Kidney glomerular epithelial cell (primary cell): ENCODE results near the gene FCHO2.
"Not testable (repeated sequence)": the region's sequence is repeated elsewhere in the genome, so short reads cannot be mapped to it uniquely, and the experiment has no call there.

Source experiments
- DNase-seq: peaks from one replicate; lab custom pipeline; 2025; lab: John Stamatoyannopoulos, UW

The FCHO2 gene, protein sequence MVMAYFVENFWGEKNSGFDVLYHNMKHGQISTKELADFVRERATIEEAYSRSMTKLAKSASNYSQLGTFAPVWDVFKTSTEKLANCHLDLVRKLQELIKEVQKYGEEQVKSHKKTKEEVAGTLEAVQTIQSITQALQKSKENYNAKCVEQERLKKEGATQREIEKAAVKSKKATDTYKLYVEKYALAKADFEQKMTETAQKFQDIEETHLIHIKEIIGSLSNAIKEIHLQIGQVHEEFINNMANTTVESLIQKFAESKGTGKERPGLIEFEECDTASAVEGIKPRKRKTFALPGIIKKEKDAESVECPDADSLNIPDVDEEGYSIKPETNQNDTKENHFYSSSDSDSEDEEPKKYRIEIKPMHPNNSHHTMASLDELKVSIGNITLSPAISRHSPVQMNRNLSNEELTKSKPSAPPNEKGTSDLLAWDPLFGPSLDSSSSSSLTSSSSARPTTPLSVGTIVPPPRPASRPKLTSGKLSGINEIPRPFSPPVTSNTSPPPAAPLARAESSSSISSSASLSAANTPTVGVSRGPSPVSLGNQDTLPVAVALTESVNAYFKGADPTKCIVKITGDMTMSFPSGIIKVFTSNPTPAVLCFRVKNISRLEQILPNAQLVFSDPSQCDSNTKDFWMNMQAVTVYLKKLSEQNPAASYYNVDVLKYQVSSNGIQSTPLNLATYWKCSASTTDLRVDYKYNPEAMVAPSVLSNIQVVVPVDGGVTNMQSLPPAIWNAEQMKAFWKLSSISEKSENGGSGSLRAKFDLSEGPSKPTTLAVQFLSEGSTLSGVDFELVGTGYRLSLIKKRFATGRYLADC

DNA sequence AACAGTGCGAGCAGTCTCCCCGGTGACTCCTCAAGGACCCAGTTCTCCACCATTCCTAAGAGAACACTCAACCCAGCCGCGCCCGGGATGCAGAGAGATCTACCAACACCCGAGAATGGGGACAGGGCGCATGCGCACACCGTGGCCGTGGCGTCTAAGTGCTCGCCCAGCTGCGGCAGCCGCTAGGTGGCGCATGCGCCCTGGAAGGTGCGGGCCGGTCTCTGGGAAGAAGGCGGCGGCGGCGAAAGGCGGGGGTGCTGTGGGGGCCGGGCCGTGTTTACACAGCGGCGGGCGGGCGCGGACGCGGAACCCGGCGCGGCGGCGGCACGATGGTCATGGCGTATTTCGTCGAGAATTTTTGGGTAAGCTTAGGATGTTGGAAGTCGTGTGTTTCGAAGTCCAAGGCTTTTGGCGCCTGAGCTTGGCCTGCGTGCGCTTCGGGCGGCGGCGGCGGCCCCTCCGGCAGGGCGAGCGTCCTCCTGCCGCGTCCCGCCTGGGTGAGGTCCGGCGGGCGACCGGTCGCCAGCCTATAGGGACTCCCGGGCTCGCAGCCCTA lies at the start of gene FCHO2:
FCHO2 (plus strand) TSS at position 274 of the 556 bp plus-strand sequence; CDS start at position 330, 56 bp downstream.
- DNase-seq = peak; percentile 93

DNA sequence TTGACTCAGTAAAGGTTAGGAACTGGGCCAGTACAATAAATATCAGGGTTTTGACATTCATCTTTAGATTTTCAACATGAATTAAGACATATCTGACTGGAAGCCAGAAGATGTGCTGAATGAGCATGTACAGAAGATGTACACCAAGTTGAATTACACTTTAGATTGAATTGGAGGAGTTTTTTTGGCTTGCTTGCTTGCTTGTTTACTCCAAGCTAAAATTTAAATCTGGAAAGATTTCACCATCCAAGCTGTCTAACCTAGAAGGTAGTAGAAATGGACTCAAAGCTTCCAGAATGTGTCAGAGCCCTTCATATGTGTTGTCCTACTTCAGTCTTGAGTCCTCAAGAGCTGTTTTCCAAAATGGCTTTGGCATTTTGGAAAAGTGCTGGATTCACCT lies 49.0 kb upstream of the FCHO2 start:
- DNase-seq = no peak

DNA sequence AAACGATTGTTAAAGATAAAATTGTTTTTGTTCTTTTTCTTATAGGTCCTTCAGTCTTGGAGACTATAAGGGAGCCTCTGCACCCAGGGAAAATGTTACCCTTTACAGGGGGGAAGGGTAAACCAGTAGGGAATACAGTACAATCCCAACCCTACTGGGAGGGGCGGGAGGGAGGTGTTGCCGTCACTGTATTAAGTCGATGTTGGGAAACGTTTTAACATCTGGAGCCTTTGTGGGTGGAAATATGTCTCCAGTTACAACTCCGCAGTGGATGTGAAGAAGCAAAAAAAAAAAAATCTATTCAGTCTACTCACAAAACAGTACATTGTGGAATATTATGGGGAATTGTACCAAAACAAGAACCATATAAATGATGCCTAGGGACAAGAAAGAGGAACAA lies 47.2 kb upstream of the FCHO2 start:
- DNase-seq = no peak

DNA sequence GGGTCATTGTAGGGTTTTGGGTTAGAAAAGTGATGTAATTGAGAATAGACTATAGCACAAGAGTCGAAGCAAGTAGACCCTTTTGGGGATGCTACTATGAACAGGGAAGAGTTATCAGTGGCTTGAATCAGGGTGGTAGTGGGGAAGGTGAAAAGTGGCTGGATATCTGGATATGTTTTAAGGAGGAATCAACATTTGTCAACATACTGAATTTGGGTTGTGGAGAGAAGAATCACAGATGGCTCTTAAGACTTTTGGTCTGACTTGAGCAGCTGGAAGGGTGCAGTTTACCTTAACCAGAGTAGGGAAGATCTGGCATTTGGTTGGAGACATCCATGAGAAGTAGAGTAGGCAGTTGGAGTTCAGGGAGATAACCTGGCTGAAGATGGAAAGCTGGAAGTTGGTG lies 38.5 kb upstream of the FCHO2 start:
- no peak for DNase-seq

DNA sequence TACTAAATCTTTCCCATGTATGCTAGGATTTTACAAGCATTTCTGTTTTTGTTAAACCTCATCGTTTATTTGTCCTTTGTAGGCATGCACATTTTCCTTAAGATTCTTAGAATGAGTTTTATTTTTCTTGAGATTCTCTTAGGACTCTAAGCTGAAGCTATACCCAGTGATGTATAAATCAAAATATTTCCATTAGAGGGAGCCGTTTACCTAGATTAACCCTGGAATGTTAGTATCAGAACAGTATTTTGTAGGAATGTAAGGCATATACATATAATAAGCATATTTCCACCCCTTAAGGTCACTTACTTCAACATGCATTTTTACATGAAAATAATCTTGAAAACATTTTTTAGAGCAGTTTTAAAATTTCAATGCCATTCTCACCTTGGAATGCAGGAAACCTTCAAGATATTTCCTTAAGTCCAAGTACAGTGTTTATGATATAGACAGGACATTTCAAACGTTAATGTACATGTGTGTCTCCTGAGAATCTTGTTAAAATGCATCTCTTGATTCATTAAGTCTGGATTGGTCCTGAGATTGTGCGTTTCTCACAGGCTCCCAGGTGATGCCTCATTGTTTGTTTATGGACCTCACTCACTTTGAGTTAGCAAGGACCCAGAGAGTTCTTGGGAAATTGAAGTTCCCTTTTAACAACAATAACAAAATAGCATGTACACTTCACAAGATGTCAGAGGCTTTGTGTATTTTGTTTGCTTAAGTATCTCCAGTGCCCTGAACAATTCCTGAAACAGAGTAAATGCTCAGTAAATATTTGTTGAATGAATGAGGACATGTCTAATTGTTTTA lies 34.9 kb upstream of the FCHO2 start:
- no peak for DNase-seq

DNA sequence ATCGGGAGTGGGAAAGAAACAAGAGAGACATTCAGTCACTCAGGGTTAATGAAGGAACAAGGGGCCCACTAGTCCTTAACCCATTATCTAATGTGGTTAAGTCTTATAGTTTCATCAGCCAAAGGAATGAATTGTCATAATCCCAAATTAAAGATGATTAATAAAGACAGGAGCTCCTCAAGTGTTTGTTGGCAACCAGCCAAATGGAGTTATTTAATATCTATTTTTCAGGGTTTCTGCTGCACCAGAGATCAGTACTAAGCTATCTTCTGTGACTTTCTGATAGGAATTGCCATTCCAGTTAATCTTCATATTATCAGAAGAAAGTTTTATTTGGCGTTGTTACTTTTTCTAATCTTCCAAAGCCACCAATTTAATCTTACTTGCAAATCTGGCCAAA lies 34.0 kb upstream of the FCHO2 start:
- no peak for DNase-seq

DNA sequence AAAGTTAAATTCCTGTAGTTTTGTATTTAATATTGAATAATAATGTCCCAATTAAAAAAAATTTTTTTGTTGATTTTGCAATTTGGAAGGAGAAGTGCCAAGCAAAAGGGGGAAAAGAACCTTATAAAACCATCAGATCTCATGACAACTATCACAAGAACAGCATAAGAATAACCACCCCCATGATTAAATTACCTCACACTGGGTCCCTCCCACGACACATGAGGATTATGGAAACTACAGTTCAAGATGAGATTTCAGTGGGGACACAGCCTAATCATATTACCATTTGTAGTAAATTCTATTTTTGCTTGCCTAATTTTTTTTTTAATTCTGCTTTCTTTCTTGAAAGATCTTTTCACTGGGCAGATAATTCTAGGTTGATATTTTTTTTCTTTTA lies 33.4 kb upstream of the FCHO2 start:
- no peak for DNase-seq

DNA sequence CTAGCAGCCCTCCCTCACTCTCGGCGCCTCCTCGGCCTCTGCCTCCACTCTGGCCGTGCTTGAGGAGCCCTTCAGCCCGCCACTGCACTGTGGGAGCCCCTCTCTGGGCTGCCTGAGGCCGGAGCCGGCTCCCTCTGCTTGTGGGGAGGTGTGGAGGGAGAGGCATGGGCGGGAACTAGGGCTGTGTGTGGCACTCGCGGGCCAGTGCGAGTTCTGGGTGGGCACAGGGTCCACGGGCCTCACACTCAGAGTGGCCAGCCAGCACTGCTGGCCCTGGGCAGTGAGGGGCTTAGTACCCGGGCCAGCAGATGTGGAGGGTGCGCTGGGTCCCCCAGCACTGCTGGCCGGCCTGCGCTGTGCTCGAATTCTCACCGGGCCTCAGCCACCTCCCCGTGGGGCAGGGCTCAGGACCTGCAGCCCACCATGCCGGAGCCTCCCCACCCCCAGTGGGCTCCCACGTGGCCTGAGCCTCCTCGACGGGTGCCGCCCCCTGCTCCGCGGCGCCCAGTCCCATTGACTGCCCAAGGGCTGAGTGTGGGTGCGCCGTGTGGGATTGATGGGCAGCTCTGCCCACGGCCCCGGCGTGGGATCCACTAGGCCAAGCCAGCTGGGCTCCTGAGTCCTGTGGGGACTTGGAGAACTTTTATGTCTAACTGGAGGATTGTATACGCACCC lies 30.4 kb upstream of the FCHO2 start:
- no peak for DNase-seq

DNA sequence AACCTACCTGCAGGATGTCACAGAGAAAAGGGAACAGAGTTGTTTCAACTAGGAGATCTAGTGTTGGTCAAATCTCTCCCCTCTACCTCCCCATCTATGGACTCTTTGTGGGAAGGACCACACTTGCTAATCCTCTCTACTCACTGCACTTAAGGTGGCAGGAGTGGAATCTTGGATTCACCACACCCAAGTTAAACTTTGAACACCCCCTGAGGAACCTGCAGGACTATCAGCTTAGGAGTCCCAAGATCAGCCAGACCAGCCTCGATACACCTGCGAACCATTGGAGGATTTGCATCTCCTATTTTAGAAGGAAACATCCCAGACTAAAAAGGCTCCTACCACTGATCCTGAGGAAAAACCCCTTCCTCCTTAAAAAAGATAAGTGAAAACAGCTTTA lies 23.2 kb upstream of the FCHO2 start:
- DNase-seq = not testable (repeated sequence)

DNA sequence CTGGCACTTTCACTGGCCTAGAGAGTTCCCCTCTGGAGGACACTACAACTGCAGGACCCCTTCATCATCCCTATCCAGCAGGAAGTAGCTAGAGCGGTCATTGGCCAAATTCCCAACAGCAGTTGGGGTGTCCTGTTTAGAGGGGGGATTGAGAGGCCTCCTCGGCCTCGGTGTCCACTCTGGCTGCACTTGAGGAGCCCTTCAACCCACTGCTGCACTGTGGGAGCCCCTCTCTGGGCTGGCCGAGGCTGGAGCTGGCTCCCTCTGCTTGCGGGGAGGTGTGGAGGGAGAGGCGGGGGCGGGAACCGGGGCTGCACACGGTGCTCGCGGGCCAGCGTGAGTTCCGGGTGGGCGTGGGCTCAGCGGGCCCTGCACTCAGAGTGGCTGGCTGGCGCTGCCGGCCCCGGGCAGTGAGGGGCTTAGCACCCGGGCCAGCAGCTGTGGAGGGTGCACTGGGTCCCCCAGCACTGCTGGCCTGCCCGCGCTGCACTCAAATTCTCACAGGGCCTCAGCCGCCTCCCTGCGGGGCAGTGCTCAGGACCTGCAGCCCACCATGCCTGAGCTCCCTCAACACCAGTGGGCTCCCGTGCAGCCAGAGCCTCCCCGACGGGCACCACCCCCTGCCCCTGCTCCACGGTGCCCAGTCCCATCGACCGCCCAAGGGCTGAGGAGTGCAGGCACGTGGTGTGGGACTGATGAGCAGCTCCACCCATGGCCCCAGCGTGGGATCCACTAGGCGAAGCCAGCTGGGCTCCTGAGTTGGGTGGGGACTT lies 20.7 kb upstream of the FCHO2 start:
- DNase-seq = not testable (repeated sequence)

DNA sequence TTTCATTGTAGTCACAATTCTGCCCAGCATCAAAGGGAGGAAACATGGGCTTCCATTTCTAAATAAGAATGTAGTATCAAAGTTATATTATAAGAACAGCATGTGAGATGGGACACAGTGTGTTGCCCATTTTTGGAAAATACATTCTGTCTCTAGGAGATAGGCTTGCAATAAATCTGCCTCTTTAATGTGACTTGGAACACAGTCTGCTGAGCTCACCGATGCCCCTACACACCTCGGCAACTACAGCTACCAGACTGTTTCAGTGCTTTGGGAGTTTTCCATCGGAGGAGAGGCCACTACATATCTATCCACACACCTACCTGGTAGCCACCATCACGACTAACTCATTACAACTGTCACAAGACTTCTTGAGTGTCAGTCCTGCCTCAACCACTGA lies 18.9 kb upstream of the FCHO2 start:
- DNase-seq = no peak

DNA sequence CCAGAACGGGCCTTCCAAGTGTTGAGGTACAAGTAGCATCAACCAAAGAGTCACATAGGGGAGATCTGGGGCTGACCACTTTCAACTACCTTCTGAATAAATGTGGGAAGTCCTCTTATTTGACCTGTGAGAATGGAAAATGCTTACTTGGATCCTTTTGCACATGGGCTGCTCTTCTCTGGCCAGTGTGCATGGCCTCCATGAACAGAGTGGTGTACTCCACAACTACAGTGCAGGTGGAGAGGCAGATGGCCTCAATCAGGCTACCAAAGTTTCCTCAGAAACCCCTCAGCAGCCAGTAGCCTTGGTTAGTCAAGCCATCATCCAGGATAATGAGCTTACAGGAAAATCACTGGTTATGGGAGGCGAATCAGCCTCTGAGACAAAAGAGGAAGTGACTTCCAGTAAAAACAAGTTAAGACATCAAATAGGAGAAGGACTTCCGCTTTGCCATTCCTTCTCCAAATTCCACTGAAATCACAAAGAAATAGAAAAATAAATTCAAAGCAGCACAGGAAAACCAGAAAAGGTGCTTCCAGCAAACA lies 18.3 kb upstream of the FCHO2 start:
- DNase-seq = peak; percentile 23

DNA sequence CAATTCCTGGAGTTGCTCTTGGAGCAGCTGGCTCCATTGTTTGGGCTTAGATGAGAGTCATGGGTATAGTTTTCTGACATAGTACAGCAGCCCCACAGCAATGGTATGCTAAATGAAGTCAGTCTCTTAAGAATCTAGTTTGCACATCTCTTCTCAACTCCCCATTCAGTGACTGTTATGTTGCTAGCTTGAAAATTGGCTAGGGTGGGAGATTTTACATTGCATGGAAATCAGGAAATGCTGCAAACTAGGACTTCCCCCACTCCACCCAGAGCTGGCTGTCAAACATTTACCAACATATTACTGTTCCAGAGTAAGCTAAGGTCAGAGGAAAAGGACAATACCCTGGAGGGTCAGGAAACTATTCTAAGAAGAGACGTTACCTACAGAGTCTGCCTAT lies 17.6 kb upstream of the FCHO2 start:
- DNase-seq = peak; percentile 51

DNA sequence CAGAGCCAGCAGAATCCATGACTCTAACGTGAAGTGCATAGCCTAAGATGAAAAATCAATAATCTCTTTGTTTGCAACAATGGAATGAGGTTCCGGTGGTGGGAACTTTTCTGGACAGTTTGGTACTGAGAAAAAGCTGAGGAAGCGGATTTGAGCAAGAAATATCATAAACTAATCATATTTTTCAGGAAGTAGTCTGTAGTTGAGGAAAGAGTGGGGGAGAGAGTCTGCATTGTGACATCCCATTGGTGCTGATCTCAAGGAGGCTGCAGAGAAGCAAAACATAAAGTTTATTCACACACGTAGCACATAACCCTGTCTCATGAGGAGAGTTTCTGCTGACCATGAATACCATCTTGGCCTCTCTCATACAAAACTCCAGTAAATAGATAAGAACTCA lies 15.8 kb upstream of the FCHO2 start:
- no peak for DNase-seq

DNA sequence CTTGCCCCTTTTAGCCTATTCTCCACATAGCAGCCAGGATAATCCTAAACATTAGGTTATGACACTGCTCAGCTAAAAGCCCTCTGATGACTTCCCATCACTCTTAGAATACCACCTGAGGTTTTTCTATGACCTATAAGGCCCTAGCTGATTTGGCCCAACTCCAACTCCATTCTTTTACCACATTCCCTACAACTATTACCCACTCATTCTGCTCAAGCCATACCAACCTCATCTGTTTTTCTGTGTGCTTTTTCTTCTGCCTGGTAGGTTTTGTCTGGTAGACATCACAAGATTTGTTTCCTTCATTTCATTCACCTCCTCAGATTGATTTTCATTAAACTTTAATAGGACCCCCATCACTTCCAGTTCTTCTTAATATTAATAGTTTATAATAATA lies 12.5 kb upstream of the FCHO2 start:
- DNase-seq = no peak

DNA sequence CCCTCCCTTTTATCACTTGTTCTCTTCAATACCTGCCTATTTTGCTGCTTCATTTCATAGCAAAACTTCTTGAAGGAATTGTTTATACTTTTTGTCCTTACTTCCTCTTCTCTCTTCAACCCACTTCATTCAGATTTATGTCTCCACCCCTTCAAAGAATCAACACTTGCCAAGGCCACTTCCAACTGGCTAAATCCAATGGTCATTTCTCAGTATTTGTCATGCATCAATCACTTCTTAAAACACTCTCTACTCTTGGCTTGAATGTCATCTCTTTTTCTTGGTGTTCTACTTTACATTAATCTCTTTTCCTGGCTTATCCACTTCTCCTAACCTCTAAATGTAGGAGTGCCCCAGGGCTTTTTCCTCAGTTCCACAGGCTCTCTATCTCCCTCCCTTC lies 8.3 kb upstream of the FCHO2 start:
- no peak for DNase-seq

DNA sequence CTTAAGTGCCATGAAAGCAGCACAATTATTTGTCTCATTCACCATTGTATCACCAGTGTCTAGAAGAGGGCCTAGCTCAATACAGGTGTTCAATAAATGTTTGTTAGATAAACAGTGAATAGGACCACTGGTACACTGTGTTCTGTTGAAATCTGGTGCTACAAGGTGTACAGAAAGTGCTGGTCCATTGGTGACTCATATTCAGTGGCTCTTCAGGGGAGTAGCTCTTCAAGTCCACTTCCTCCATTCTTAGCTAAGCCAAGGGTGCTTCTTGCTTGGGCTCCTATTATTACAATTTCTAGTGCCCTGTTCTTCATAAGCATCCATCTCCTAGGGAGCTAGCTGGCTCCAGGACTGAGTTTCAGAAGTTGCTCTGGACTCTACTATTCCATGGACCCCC lies 6.4 kb upstream of the FCHO2 start:
- no peak for DNase-seq

DNA sequence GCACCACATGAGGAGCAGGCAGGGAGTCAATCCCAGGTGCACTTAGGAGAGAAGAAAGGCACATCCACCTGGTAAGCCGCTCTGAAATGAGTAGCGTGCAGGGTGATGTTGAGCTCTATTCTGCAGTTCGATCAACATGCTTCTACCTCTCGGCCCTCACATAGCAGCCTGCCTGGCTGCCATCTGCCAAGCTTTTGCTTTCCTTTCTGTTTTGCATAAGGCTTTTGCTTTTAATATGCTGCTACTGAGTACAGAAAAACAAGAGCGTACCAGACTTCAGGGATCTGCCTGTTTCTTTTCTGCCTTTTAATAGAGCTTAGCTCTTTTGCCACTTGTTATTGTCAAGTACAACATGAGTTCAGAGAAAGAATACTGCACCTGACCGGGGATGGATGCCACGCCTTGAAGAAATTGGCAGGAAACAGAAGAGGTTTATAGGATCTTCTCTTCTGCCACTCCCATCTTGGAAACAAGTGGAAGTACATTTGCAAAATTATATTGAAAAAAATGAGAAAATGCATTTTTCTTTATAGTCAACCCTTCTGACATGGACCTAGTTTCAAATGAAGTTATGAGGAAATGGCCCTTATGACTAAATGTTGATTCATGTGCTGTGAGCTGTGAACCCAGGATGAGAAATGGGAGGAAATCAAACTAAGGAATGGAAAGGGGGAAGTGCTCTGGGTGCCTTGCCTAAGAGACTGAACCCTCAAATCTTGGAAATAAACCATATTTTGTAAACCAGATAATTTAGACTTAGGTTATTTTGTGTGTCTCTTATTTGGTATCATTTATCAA lies 4.0 kb upstream of the FCHO2 start:
- DNase-seq = peak; percentile 84

DNA sequence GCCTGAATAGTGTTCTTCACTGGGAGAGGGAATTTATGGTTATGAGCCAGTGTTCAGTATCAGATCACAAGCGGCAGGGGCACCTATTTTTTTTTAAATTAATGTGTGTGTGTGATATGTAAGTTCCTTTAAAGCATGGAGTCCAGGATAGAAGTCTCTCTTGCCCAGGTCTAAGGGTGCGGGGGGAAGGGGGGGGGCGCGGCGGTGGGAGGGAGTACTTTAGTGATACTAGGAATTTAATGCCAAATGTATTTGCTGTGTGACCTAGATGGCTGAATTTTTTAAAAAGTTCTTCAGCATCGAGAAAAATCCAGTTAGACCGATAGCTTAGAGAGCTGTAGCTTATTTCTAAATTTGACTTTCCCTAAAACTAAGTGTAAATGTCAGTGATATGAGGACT lies 1.5 kb upstream of the FCHO2 start:
- no peak for DNase-seq
